ENCODE measurements around the gene TBC1D3I.

- no peak for TF ChIP-seq POLR2AphosphoS5 (IDR thresholded peaks at IDR 0.05)
- TF ChIP-seq CTCF (IDR thresholded peaks at IDR 0.05) = no peak
Measured at GRCh38 chr17:36204724-36205500, 59.5 kb downstream of the TBC1D3I start.
